Loucy (cell line): ENCODE measurements around the gene CCT6A.
A peak's percentile ranks its signal among the peaks of the same experiment; 100 is the strongest.
"Not testable (repeated sequence)": the region's sequence is repeated elsewhere in the genome, so short reads cannot be mapped to it uniquely, and the experiment has no call there.

ENCODE experiments used
- H2AFZ ChIP-seq: fragments of 200-600 bp; sonication (generic); 2 replicates; pipeline ENCODE4 v1.6.0; 2016; ENCODE audit warnings: antibody characterized with exemption, mild to moderate bottlenecking, low read length, moderate library complexity
- H3F3A ChIP-seq: fragments of 200-600 bp; 2 replicates; pipeline ENCODE4 v1.6.0; 2016; ENCODE audit warnings: antibody characterized with exemption, low read depth, mild to moderate bottlenecking
- H3K27me3 ChIP-seq: fragments of 200-600 bp; sonication (generic); 2 replicates; pipeline ENCODE4 v1.6.1; 2014; ENCODE audit warnings: low read length, mild to moderate bottlenecking; ENCODE audit not compliant: insufficient read depth, poor library complexity, severe bottlenecking
- H3K36me3 ChIP-seq: fragments of 200-600 bp; sonication (generic); 2 replicates; pipeline ENCODE4 v1.6.1; 2016; ENCODE audit warnings: low read length; ENCODE audit not compliant: insufficient read depth
- H3K4me1 ChIP-seq: fragments of 200-600 bp; sonication (generic); 2 replicates; pipeline ENCODE4 v1.5.1; 2014; ENCODE audit warnings: low read length, mild to moderate bottlenecking; ENCODE audit not compliant: insufficient read depth, poor library complexity, severe bottlenecking
- H3K4me2 ChIP-seq: fragments of 200-600 bp; sonication (generic); 2 replicates; pipeline ENCODE4 v1.6.0; 2014; ENCODE audit warnings: antibody characterized with exemption, low read length, low read depth, mild to moderate bottlenecking; ENCODE audit not compliant: poor library complexity, severe bottlenecking
- H3K4me3 ChIP-seq: fragments of 200-600 bp; sonication (generic); 2 replicates; pipeline ENCODE4 v1.5.1; 2014; ENCODE audit warnings: low read length, mild to moderate bottlenecking, mixed read lengths; ENCODE audit not compliant: poor library complexity, severe bottlenecking
- H3K79me2 ChIP-seq: fragments of 200-600 bp; sonication (generic); 2 replicates; pipeline ENCODE4 v1.6.1; 2014; ENCODE audit warnings: low read length; ENCODE audit not compliant: insufficient read depth
- H3K9ac ChIP-seq: fragments of 200-600 bp; sonication (generic); 2 replicates; pipeline ENCODE4 v1.6.0; 2014; ENCODE audit warnings: mild to moderate bottlenecking, low read depth, low read length, moderate library complexity; ENCODE audit not compliant: poor library complexity, severe bottlenecking
- H3K9me2 ChIP-seq: fragments of 200-600 bp; sonication (generic); replicated peaks from 2 replicates; pipeline ENCODE4 v1.6.1; 2016; ENCODE audit warnings: low read depth, low read length, mixed read lengths
- H3K9me3 ChIP-seq: fragments of 200-600 bp; sonication (generic); 2 replicates; pipeline ENCODE4 v1.6.1; 2014; ENCODE audit warnings: mild to moderate bottlenecking, antibody characterized with exemption, low read length, low read depth; ENCODE audit not compliant: insufficient read depth
- H4K20me1 ChIP-seq: fragments of 200-600 bp; sonication (generic); 2 replicates; pipeline ENCODE4 v1.6.0; 2014; ENCODE audit warnings: antibody characterized with exemption, low read length, mild to moderate bottlenecking; ENCODE audit not compliant: insufficient read depth, poor library complexity, severe bottlenecking
- EZH2phosphoT487 ChIP-seq: fragments of 200-600 bp; IDR thresholded peaks from 2 replicates; pipeline ENCODE4 v1.6.1; 2018; ENCODE audit warnings: antibody characterized with exemption, mild to moderate bottlenecking, moderate library complexity, borderline replicate concordance
- TF ChIP-seq, protein P1 (sequence below): fragments of 200-600 bp; sonication (generic); conservative IDR thresholded peaks from 2 replicates; pipeline ENCODE4 v1.5.1; 2014; ENCODE audit warnings: mild to moderate bottlenecking, antibody characterized with exemption, low read length

CCT6A gene

DNA sequence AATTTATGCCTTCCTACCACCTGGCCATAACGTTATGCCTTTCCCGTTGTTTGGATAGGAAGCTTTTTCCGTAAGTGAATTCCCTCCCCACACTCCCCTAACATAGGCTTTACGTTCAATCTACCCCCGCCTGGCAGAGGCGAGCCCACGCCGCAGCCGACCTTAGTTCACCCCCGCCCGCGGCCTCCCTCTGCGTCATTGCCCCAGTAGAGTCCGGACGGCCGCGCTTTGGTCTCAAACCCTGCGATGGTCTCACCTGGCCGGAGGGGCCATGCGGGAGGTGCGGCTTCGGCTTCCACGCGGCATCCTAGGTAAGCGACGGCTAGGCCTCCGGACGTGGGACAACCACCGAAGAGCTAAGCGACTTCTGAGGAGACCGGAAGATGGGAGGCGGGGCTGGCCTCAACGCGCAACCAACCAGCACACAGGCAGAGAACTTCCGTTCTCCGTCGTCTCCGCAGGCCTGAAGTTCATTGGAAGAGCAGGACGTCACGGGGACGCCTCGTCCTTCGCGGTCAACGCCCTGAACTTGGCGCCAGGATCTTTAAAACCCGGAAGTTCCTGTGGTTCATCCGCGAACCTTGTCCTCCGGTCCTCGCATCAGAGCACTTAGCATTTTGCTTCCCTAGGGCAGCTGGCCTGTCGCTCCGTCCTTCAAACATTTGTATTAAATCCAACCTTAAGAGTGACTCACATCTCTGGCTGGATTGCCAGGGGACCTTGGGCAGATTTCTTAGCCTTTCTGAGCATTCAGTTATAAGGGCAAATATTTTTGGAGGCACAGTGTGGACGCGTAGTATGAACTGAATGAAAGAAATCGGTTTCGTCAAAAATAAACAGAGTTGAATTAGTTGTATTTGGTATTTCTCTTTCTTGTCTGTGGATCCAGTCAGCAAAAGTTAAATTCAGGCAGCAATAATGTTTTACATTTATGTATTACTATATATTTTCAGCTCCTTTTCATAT is 54.8 kb downstream of the CCT6A start, which contains the start of gene CHCHD2:
Gene CHCHD2 (minus strand): TSS at position 369 of the 966 bp plus-strand sequence. CDS start 63 bp downstream, at position 306.
- peak within 1 kb of the TSS; percentile 97 for H3K4me2 ChIP-seq
- H3K9ac ChIP-seq, result peak within 1 kb of the TSS; percentile 98
- peak within 1 kb of the TSS; percentile 93 for H3K4me3 ChIP-seq
- peaks cover 38% of the 10 kb centered on the region for H4K20me1 ChIP-seq
- H3K79me2 ChIP-seq, result peaks cover 40% of the 10 kb centered on the region
- peak within 1 kb of the TSS; percentile 78 for H2AFZ ChIP-seq
- TF ChIP-seq EZH2phosphoT487, result no peak
- TF ChIP-seq, protein P1, sequence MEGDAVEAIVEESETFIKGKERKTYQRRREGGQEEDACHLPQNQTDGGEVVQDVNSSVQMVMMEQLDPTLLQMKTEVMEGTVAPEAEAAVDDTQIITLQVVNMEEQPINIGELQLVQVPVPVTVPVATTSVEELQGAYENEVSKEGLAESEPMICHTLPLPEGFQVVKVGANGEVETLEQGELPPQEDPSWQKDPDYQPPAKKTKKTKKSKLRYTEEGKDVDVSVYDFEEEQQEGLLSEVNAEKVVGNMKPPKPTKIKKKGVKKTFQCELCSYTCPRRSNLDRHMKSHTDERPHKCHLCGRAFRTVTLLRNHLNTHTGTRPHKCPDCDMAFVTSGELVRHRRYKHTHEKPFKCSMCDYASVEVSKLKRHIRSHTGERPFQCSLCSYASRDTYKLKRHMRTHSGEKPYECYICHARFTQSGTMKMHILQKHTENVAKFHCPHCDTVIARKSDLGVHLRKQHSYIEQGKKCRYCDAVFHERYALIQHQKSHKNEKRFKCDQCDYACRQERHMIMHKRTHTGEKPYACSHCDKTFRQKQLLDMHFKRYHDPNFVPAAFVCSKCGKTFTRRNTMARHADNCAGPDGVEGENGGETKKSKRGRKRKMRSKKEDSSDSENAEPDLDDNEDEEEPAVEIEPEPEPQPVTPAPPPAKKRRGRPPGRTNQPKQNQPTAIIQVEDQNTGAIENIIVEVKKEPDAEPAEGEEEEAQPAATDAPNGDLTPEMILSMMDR, result no peak
- H3F3A ChIP-seq, result 0 out of 2 replicates have a peak, but pooled peaks cover 2% of the 10 kb centered on the region
- peaks cover 26% of the 10 kb centered on the region for H3K4me1 ChIP-seq
- no peaks in the 10 kb centered on the region for H3K27me3 ChIP-seq
- no peaks in the 10 kb centered on the region for H3K9me2 ChIP-seq
- H3K9me3 ChIP-seq, result 0 out of 2 replicates have a peak, but pooled peaks cover 3% of the 10 kb centered on the region
- peaks cover 28% of the 10 kb centered on the region for H3K36me3 ChIP-seq

- H3K4me3 ChIP-seq, result peak overlapping the region; percentile 93
- no peaks in the 10 kb centered on the region for H3K27me3 ChIP-seq
- H3K36me3 ChIP-seq, result peaks cover 14% of the 10 kb centered on the region
- H3K4me2 ChIP-seq, result peak overlapping the region; percentile 82
- H3K9me3 ChIP-seq, result 0 out of 2 replicates have a peak, but pooled peaks cover 3% of the 10 kb centered on the region
- TF ChIP-seq EZH2phosphoT487, result no peak
- TF ChIP-seq, protein P1, result no peak
- H4K20me1 ChIP-seq, result peaks cover 33% of the 10 kb centered on the region
- peaks cover 34% of the 10 kb centered on the region for H3K79me2 ChIP-seq
- no peak overlapping the region for H2AFZ ChIP-seq
- no peaks in the 10 kb centered on the region for H3K9me2 ChIP-seq
- 0 out of 2 replicates have a peak, but pooled peaks cover 2% of the 10 kb centered on the region for H3F3A ChIP-seq
- no peak overlapping the region for H3K9ac ChIP-seq
- H3K4me1 ChIP-seq, result peaks cover 26% of the 10 kb centered on the region
Measured at GRCh38 chr7:56107954-56108258, 56.3 kb downstream of the CCT6A start.

DNA sequence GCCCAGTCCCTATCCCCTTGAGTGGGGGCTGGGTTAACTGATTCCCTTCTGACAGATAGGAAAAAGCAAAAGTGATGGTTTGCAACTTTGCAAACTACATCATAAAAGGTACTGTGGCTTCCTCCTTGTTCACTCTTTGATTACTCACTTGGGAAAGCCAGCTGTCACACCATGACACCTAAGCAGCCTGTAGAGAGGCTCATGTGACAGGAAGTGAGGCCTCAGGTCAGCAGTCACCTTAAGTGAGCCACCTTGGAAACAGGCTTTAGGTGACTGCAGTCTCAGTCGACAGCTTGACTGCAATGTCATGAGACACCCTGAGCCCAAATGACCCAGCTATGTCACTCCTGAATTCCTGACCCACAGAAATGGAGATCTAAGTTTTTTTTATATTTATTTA is 59.0 kb downstream of the CCT6A start:
- peaks cover 7% of the 10 kb centered on the region for H3K79me2 ChIP-seq
- H3K9ac ChIP-seq, result no peak overlapping the region
- no peak for TF ChIP-seq EZH2phosphoT487
- TF ChIP-seq, protein P1, result no peak
- H3K27me3 ChIP-seq, result no peaks in the 10 kb centered on the region
- H3F3A ChIP-seq, result 0 out of 2 replicates have a peak, but pooled peaks cover 2% of the 10 kb centered on the region
- peak overlapping the region; percentile 0 for H3K4me2 ChIP-seq
- no peak overlapping the region for H2AFZ ChIP-seq
- no peak overlapping the region for H3K4me3 ChIP-seq
- no peaks in the 10 kb centered on the region for H3K36me3 ChIP-seq
- H3K4me1 ChIP-seq, result peaks cover 14% of the 10 kb centered on the region
- 0 out of 2 replicates have a peak, but pooled peaks cover 3% of the 10 kb centered on the region for H3K9me3 ChIP-seq
- no peaks in the 10 kb centered on the region for H3K9me2 ChIP-seq
- peaks cover 6% of the 10 kb centered on the region for H4K20me1 ChIP-seq

DNA sequence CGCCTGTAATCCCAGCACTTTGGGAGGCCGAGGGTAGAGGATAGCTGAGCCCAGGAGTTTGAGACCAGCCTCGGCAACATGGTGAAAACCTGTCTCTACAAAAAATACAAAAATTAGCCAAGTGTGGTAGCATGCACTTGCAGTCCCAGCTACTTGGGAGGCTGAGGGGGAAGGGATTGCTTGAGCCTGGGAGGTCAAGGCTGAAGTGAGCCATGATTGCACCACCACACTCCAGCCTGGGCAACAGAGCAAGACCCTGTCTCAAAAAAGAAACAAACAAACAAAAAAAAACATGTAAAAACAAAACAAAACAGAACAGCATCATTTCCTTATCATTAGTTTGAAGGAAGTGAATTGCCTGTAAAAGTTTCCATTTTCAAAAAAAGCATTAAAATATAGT is 60.7 kb downstream of the CCT6A start:
- not testable (repeated sequence) for H3F3A ChIP-seq, H3K27me3 ChIP-seq, H3K36me3 ChIP-seq, H3K9me3 ChIP-seq, H3K4me2 ChIP-seq, H3K9me2 ChIP-seq, H3K9ac ChIP-seq, H4K20me1 ChIP-seq, H3K79me2 ChIP-seq, H2AFZ ChIP-seq, H3K4me3 ChIP-seq
- H3K4me1 ChIP-seq, result peaks cover 14% of the 10 kb centered on the region
